IPS-18c (cell line): ENCODE measurements around the gene KRTAP5-8.
"Not testable (repeated sequence)": the region's sequence is repeated elsewhere in the genome, so short reads cannot be mapped to it uniquely, and the experiment has no call there.

Experiments
- H3K4me3 ChIP-seq: 2 replicates; pipeline ENCODE4 v1.7.0; 2013; ENCODE audit warnings: low read depth, mild to moderate bottlenecking, low read length, moderate library complexity; ENCODE audit not compliant: insufficient read depth
- H3K9me3 ChIP-seq: one replicate; pipeline ENCODE4 v1.6.1; 2013; ENCODE audit warnings: mild to moderate bottlenecking, low read length, moderate library complexity; ENCODE audit not compliant: control insufficient read depth, insufficient read depth

KRTAP5-8 gene

GRCh38 chr11:71537537-71537936, 288 bp upstream of the KRTAP5-8 start:
- Histone ChIP-seq H3K4me3 (no peak overlapping the region), H3K9me3 (peaks cover 4% of the 10 kb centered on the region)

- H3K9me3 ChIP-seq, result peaks cover 4% of the 10 kb centered on the region
- H3K4me3 ChIP-seq, result no peak overlapping the region
These were observed 803 bp downstream of the KRTAP5-8 start for GRCh38 chr11:71538666-71538990.

- Histone ChIP-seq H3K9me3 (peaks cover 4% of the 10 kb centered on the region), H3K4me3 (no peak overlapping the region)
These were observed 1.2 kb downstream of the KRTAP5-8 start for GRCh38 chr11:71539017-71539416.

GRCh38 chr11:71539971-71540370, 2.1 kb downstream of the KRTAP5-8 start:
- H3K9me3 ChIP-seq, H3K4me3 ChIP-seq: not testable (repeated sequence)

GRCh38 chr11:71540521-71541304, 2.9 kb downstream of the KRTAP5-8 start:
- not testable (repeated sequence) for H3K9me3 ChIP-seq, H3K4me3 ChIP-seq

GRCh38 chr11:71542382-71542781, 4.6 kb downstream of the KRTAP5-8 start:
- Histone ChIP-seq H3K9me3 (peaks cover 4% of the 10 kb centered on the region), H3K4me3 (no peak overlapping the region)

- peaks cover 4% of the 10 kb centered on the region for H3K9me3 ChIP-seq
- H3K4me3 ChIP-seq, result no peak overlapping the region; the same call in 1 of the 2 replicates
These were observed 5.3 kb downstream of the KRTAP5-8 start for GRCh38 chr11:71542879-71543777.

- no peak overlapping the region for H3K4me3 ChIP-seq
- H3K9me3 ChIP-seq, result peaks cover 4% of the 10 kb centered on the region
These were observed 6.0 kb downstream of the KRTAP5-8 start for GRCh38 chr11:71543866-71544265.

- Histone ChIP-seq H3K9me3 (peaks cover 4% of the 10 kb centered on the region), H3K4me3 (no peak overlapping the region)
These were observed 6.8 kb downstream of the KRTAP5-8 start for GRCh38 chr11:71544525-71545214.

- Histone ChIP-seq H3K9me3 (peaks cover 4% of the 10 kb centered on the region), H3K4me3 (no peak overlapping the region)
These were observed 7.7 kb downstream of the KRTAP5-8 start for GRCh38 chr11:71545405-71545966.

GRCh38 chr11:71548120-71548519, 10.3 kb downstream of the KRTAP5-8 start, which contains the start of gene KRTAP5-9:
Gene KRTAP5-9 (plus strand): TSS chr11:71548420. CDS start chr11:71548658, 238 bp downstream.
- Histone ChIP-seq H3K9me3 (no peaks in the 10 kb centered on the region), H3K4me3 (no peak within 1 kb of the TSS)

- no peaks in the 10 kb centered on the region for H3K9me3 ChIP-seq
- no peak overlapping the region for H3K4me3 ChIP-seq
These were observed 10.9 kb downstream of the KRTAP5-8 start for GRCh38 chr11:71548716-71549151.

- no peak overlapping the region for H3K4me3 ChIP-seq
- H3K9me3 ChIP-seq, result no peaks in the 10 kb centered on the region
These were observed 13.9 kb downstream of the KRTAP5-8 start for GRCh38 chr11:71551711-71552110.

GRCh38 chr11:71554996-71555395, 17.2 kb downstream of the KRTAP5-8 start:
- no peaks in the 10 kb centered on the region for H3K9me3 ChIP-seq
- H3K4me3 ChIP-seq, result no peak overlapping the region

GRCh38 chr11:71555508-71555907, 17.7 kb downstream of the KRTAP5-8 start:
- Histone ChIP-seq H3K4me3 (no peak overlapping the region), H3K9me3 (no peaks in the 10 kb centered on the region)

GRCh38 chr11:71556018-71556417, 18.2 kb downstream of the KRTAP5-8 start:
- H3K9me3 ChIP-seq, result no peaks in the 10 kb centered on the region
- H3K4me3 ChIP-seq, result no peak overlapping the region

- H3K9me3 ChIP-seq, result peaks cover 3% of the 10 kb centered on the region
- H3K4me3 ChIP-seq, result no peak overlapping the region
These were observed 19.4 kb downstream of the KRTAP5-8 start for GRCh38 chr11:71557257-71557656.
